Stimulated activated CD4-positive, alpha-beta T cell treated with anti-CD3 and anti-CD28 coated beads, TNF-alpha, amount 100 ng/mL, for 24 hours (primary cell): ENCODE results near the gene SEC61B.
"Not testable (repeated sequence)": the region's sequence is repeated elsewhere in the genome, so short reads cannot be mapped to it uniquely, and the experiment has no call there.

Experiments
- DNase-seq, 3 experiments: peaks; one replicate each; pipeline ENCODE4 v3.0.0-alpha.2; 2020; ENCODE audit warnings: low read depth in 3 of 3

Gene SEC61B

GRCh38 chr9:99235926-99236634, 14.0 kb downstream of the SEC61B start:
- DNase-seq: no peak

DNA sequence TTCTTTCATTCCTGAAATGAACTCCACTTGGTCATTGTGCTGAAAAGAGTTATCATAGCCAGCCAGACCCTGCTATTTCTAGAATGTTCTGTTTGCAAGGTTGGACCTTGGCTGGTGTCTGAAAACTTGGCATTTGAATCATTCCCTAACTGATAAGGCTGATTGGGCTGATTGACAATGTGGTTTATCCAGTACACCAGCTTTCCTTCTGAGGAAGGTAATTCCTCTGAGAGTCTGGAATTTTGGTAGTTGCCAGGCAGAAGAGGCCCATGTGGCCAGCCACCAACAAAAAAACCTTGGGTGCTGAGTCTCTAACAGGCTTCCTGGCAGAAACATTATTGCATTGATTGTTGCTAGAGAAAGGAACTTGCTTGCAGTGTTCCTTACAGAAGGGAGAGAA, 15.3 kb downstream of the SEC61B start:
- DNase-seq: no peak

DNA sequence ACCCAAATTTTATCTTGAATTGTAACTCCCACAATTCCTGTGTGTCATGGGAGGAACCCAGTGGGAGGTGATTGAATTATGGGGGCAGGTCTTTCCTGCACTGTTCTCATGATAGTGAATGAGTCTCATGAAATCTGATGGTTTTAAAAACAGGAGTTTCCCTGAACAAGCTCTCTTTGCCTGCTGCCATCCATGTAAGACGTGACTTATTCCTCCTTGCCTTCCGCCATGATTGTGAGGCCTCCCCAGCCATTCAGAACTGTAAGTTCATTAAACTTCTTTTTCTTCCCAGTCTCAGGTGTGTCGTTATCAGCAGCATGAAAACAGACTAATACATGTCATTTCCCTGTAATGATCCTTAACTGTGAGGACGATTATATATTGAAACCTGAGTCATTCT, 15.8 kb downstream of the SEC61B start:
- not testable (repeated sequence) for DNase-seq

- DNase-seq: no peak
Observed at GRCh38 chr9:99238331-99238730, 16.2 kb downstream of the SEC61B start.

DNA sequence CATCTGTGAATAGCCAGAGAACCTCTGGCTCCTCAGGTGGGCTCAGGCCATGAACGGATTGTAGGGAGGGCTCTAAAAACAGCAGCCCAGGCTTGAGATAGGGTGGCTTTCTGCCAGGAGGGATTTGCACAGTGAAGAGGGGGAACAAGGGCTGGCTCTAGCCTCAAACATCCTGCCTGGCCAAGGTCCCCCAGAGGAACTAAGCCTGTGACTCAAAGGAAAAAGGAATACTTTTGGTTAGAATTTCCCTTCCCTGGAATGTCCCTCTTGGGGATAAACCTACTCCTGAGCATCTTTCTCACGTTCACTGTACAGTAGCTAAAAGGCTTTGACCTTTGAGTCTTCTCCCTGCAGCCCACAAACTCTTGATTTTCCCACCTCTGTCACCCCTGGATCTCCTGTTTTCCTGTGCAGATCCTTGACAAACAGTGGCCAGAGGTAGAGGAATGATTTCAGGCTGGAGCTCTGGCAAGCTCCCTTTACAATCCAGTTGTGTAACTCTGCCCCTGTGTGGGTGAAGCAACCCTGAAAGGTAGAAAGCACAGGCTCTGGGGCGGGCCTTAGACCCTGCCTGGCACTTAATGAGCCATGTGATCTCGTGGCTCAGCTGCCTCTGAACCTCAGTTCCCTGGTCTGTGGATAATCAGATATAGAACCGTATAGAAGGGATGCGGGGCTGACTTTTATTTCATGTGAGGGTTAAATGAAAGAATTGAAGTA, 17.4 kb downstream of the SEC61B start:
- no peak for DNase-seq

GRCh38 chr9:99241106-99241505, 19.0 kb downstream of the SEC61B start:
- no peak for DNase-seq

GRCh38 chr9:99244344-99245260, 22.5 kb downstream of the SEC61B start:
- no peak for DNase-seq

GRCh38 chr9:99249619-99250018, 27.5 kb downstream of the SEC61B start:
- DNase-seq: no peak

DNA sequence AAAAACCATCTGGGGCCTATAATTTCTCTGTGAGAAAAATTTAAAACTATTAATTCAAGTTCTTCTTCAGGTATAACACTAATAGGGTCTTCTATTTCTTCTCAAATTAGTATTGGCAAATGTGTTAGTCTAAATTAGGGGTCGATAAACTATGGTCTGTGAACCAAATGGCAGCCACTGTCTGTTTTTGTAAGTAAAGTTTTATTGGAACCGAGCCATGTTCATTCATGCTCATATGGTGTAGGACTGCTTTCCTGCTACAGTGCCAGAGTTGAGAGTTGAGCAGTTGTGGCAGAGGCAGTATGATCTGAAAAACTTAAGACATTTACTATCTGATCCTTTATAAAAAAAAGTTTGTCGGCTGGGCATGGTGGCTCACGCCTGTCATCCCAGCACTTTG, 29.1 kb downstream of the SEC61B start:
- no peak for DNase-seq

DNA sequence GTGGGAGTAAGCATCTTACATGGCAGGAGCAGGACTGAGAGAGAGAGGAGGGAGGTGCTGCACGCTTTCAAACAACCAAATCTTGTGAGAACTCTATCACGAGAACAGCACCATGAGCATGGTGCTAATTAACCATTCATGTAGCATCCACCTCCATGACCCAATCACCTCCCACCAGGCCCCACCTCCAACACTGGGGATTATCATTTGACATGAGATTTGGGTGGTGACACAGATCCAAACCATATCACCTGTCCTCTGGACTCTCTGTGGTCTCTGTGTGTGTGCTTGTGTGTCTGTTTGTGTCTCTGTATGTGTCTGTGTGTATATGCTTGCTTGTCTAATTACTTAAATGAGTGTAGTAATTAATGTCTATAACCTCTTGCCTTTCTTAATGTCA, 31.1 kb downstream of the SEC61B start:
- DNase-seq: peak in 1 of 3 experiments; percentile 24

- peak; percentile 71 to 87 (median 76) for DNase-seq
Observed at GRCh38 chr9:99253772-99254431, 31.8 kb downstream of the SEC61B start.

DNA sequence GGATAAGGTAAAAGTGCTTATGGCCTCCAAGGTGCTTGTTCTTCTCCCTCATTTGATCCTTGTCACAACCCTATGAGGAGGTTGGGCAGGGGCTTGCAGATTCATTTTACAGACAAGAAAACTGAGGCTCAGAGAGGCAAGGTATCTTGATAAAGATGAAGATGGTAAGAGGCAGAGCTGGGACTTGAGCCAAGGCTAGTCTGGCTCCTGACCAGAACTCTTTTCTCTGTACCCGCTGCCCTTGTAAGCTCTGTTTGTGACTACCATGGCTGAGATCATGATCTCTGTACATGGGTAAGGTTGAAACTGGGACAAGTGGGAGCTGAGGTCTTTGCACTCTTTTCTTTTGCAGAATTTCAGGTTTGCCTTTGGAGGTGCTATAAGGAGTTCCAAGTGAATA, 33.6 kb downstream of the SEC61B start:
- no peak for DNase-seq

GRCh38 chr9:99257723-99258389, 35.8 kb downstream of the SEC61B start:
- DNase-seq: no peak

GRCh38 chr9:99259231-99259918, 37.3 kb downstream of the SEC61B start:
- DNase-seq: peak in 1 of 3 experiments; percentile 28

GRCh38 chr9:99261923-99262322, 39.8 kb downstream of the SEC61B start:
- DNase-seq: no peak

DNA sequence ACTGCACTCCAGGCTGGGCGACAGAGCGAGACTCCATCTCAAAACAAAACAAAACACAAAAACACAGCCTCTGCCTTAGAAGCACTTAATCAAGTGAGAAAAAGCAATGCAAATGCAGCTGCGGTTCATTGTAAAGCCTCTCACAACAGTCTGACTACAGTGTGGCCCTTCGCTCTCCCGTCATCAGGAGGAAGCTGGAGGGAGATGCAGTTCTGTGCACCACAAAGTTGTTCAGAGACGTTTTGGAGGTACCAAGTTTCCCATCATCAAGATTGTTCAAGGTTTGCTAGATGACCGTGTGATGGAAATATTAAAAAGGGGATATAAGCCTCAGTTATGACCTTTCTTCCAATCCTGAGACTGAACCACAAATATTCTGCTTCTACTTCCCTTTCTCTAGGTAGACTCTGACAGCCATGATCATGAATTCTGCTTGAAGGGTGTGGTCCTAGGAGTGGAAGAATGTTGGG, 40.9 kb downstream of the SEC61B start:
- DNase-seq: no peak

GRCh38 chr9:99264070-99264680, 42.1 kb downstream of the SEC61B start:
- peak in 1 of 3 experiments; percentile 29 for DNase-seq

- no peak for DNase-seq
Observed at GRCh38 chr9:99265691-99266090, 43.6 kb downstream of the SEC61B start.

DNA sequence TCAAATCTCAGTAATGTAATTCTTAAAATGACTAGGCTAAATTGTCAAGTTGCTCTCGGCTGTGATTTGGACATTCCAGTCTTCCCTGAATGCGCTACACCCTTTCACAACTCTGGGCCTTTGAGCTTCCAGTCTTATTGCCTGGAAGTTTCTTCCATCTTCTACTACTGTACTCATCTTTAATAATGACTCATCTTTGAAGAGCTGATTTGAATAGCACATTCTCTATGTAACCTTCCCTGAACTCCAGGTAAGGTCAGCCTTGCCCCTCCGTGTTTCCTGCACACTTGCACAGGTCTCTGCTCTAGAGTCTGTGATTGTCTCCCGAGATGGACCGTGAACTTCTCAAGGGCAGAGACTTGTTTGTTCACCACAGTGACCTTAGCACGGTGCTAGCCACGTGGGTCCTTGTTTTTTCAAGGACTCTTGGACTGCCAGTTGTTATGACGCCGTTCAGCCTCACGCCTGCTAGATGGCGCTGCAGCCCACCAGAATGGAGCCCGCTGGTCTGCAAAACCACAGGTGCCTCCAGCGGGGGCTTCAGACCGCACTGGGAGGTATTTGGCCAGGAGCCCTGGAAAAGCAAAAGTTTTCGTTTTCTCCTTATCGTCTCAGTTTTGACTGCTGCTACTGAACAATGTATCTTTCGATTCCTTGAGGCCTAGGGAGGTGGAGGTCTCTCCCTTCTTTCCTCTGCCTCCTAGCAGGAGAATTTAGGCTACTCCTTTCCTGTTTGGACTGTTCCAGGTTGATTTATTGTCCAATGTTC, 44.4 kb downstream of the SEC61B start:
- DNase-seq: peak in 2 of 3 experiments; percentile 45 to 63
